ENCODE results near the gene TBC1D17. TPM values are rescaled to one million over a fixed set of nuclear protein-coding genes. Genes with fewer than 3 reads are reported as not detected.

Gene TBC1D17
- polyA plus RNA-seq, 1 donor from 2014 or later: 13.1 TPM

- H3K4me2 ChIP-seq (ENCODE audit: low read length): no peak overlapping the region
- no peaks in the 10 kb centered on the region for H3K9me2 ChIP-seq (ENCODE audit: insufficient read depth, low read length)
- no peak overlapping the region for H3K27ac ChIP-seq (ENCODE audit: low read length)
- H4K20me1 ChIP-seq (ENCODE audit: insufficient read depth): no peaks in the 10 kb centered on the region
- no peaks in the 10 kb centered on the region for H3K79me2 ChIP-seq (replicated peaks; ENCODE audit: insufficient read depth, low read length)
- H3K4me3 ChIP-seq (ENCODE audit: low read length): no peak overlapping the region
- no peaks in the 10 kb centered on the region for H3K9me3 ChIP-seq (ENCODE audit: low read length)
- H3F3A ChIP-seq (ENCODE audit: insufficient read depth, low read length, poor library complexity, severe bottlenecking): no peaks in the 10 kb centered on the region
- H2AFZ ChIP-seq (ENCODE audit: low read depth, low read length): no peak overlapping the region
- peaks cover 8% of the 10 kb centered on the region for H3K27me3 ChIP-seq (ENCODE audit: insufficient read depth, low read depth, low read length)
- H3K36me3 ChIP-seq (ENCODE audit: insufficient read depth, low read length): no peaks in the 10 kb centered on the region
- no peak for TF ChIP-seq RAD21 (conservative IDR thresholded peaks at IDR 0.05)
- no peak for TF ChIP-seq REST (IDR thresholded peaks at IDR 0.05; ENCODE audit: borderline replicate concordance)
- no peak for TF ChIP-seq SMC3 (conservative IDR thresholded peaks at IDR 0.05; ENCODE audit: poor library complexity)
- TF ChIP-seq, protein P1, sequence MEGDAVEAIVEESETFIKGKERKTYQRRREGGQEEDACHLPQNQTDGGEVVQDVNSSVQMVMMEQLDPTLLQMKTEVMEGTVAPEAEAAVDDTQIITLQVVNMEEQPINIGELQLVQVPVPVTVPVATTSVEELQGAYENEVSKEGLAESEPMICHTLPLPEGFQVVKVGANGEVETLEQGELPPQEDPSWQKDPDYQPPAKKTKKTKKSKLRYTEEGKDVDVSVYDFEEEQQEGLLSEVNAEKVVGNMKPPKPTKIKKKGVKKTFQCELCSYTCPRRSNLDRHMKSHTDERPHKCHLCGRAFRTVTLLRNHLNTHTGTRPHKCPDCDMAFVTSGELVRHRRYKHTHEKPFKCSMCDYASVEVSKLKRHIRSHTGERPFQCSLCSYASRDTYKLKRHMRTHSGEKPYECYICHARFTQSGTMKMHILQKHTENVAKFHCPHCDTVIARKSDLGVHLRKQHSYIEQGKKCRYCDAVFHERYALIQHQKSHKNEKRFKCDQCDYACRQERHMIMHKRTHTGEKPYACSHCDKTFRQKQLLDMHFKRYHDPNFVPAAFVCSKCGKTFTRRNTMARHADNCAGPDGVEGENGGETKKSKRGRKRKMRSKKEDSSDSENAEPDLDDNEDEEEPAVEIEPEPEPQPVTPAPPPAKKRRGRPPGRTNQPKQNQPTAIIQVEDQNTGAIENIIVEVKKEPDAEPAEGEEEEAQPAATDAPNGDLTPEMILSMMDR (IDR thresholded peaks at IDR 0.05; ENCODE audit: poor library complexity, severe bottlenecking): no peak
- TF ChIP-seq EP300 (conservative IDR thresholded peaks at IDR 0.05; ENCODE audit: poor library complexity, severe bottlenecking): no peak
- TF ChIP-seq MXI1 (conservative IDR thresholded peaks at IDR 0.05; ENCODE audit: poor library complexity, severe bottlenecking): no peak
- no peak for TF ChIP-seq POLR2AphosphoS5 (IDR thresholded peaks at IDR 0.05)
- no peak overlapping the region for H3K9ac ChIP-seq (ENCODE audit: low read length)
These were observed 15.2 kb downstream of the TBC1D17 start for GRCh38 chr19:49892716-49893115.

DNA sequence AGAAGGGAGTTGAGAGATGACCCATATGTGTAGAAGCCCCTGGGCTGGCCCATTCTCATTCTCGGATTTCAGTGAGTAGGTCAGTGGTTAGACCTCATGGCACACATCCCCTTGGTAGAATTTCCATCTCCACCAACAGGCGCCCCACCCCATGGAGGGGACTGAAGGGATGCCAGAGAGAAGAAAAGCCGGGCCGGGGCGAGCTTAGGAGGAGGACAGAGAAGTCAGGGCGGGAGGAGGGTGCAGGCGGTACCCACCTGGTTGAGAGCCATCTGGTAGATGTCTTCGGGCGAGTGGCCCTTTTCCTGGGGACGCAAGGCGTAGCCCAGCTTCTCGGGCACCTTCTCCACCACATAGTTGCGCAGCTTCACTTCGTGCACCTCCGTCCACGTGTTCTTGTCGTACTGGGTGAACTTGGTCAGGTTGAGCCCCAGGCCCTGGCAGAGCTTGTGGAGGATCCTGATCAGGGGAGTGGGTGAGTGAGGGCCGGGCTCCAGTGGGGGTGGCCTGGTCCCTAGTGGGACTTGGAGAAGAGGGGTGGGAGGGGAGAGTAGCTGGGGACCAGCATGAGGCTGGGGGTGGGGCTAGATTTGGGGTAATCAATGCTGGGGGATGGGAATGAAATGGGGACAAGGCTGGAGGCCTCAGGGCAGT lies 16.6 kb downstream of the TBC1D17 start:
- Histone ChIP-seq H3K9me2 (ENCODE audit: insufficient read depth, low read length) (no peaks in the 10 kb centered on the region), H3K36me3 (ENCODE audit: insufficient read depth, low read length) (no peaks in the 10 kb centered on the region), H4K20me1 (ENCODE audit: insufficient read depth) (no peaks in the 10 kb centered on the region), H3F3A (ENCODE audit: insufficient read depth, low read length, poor library complexity, severe bottlenecking) (no peaks in the 10 kb centered on the region), H3K4me2 (ENCODE audit: low read length) (no peak overlapping the region), H3K27ac (ENCODE audit: low read length) (no peak overlapping the region), H3K9me3 (ENCODE audit: low read length) (no peaks in the 10 kb centered on the region), H3K9ac (ENCODE audit: low read length) (no peak overlapping the region), H3K27me3 (ENCODE audit: insufficient read depth, low read depth, low read length) (peaks cover 8% of the 10 kb centered on the region), H3K4me3 (ENCODE audit: low read length) (no peak overlapping the region), H3K79me2 (replicated peaks; ENCODE audit: insufficient read depth, low read length) (no peaks in the 10 kb centered on the region), H2AFZ (ENCODE audit: low read depth, low read length) (no peak overlapping the region)
- no peak for TF ChIP-seq REST (IDR thresholded peaks at IDR 0.05; ENCODE audit: borderline replicate concordance)
- no peak for TF ChIP-seq POLR2AphosphoS5 (IDR thresholded peaks at IDR 0.05)
- no peak for TF ChIP-seq EZH2 (IDR thresholded peaks at IDR 0.05; ENCODE audit: borderline replicate concordance, insufficient read depth, low read length, poor library complexity, severe bottlenecking)
- TF ChIP-seq EP300 (conservative IDR thresholded peaks at IDR 0.05; ENCODE audit: poor library complexity, severe bottlenecking): no peak
- no peak for TF ChIP-seq MXI1 (conservative IDR thresholded peaks at IDR 0.05; ENCODE audit: poor library complexity, severe bottlenecking)
- no peak for TF ChIP-seq RAD21 (conservative IDR thresholded peaks at IDR 0.05)
- TF ChIP-seq, protein P1 (IDR thresholded peaks at IDR 0.05; ENCODE audit: poor library complexity, severe bottlenecking): no peak
- TF ChIP-seq TAF1 (IDR thresholded peaks at IDR 0.05; ENCODE audit: low read depth): no peak
- TF ChIP-seq SMC3 (conservative IDR thresholded peaks at IDR 0.05; ENCODE audit: poor library complexity): no peak

Data from neural cell (in vitro differentiated cells).